ENCODE measurements around the gene TSPO2. TPM values are rescaled to one million over a fixed set of nuclear protein-coding genes. Genes with fewer than 3 reads are reported as not detected.

Gene TSPO2
- total RNA-seq (2011; cell fraction: chromatin; rRNA removed; ENCODE audit: low replicate concordance) = not detected in 2 replicates
- total RNA-seq (2011; cell fraction: nucleolus; rRNA removed) = not detected in 2 replicates
- total RNA-seq (2011; cell fraction: nucleoplasm; rRNA removed) = not detected in 2 replicates
- total RNA-seq (2014; rRNA removed) (not detected in 2 replicates), total RNA-seq (2014; rRNA removed; fragmentation: Illumina TruSeq; extraction: Trizol) (not detected in 2 replicates), total RNA-seq (2015; rRNA removed; fragmentation: Illumina TruSeq; extraction: Trizol) (not detected in 2 replicates), total RNA-seq (2021) (not detected in 2 replicates), polyA plus RNA-seq (2011; rRNA removed) (0.12 TPM in 1 of 2 replicates, not detected in the other), polyA plus RNA-seq (2014; fragmentation: Illumina TruSeq; extraction: Trizol) (not detected in 2 replicates), polyA plus RNA-seq (2014; fragmentation: Nextera tagmentation; extraction: Ambion mirVana) (not detected), polyA plus RNA-seq (2014; rRNA removed) (not detected in 2 replicates), polyA minus RNA-seq (2011; rRNA and poly(A)+ RNA removed) (not detected in 2 replicates), Bru-seq, nascent RNA (not detected), BruChase-seq, experiment 1, labeled RNA remaining after a 2-hour chase (not detected), BruChase-seq, experiment 2, labeled RNA remaining after a 6-hour chase (not detected)
- polyA plus RNA-seq (2011; cell fraction: cytosol; rRNA removed) = not detected in 2 replicates
- polyA plus RNA-seq (2011; cell fraction: nucleus; rRNA removed) = not detected in 2 replicates
- polyA plus RNA-seq (2012) = 0.19 TPM in 1 of 2 replicates, not detected in the other
- polyA minus RNA-seq (2011; cell fraction: cytosol; rRNA and poly(A)+ RNA removed) = not detected in 2 replicates
- polyA minus RNA-seq (2011; cell fraction: nucleus; rRNA and poly(A)+ RNA removed) = not detected in 2 replicates
- long read RNA-seq, experiment 1 = 0 reads
- long read RNA-seq, experiment 2 = 0 reads
- long read RNA-seq, experiment 3 = 0 reads

- H3K9ac ChIP-seq (ENCODE audit: insufficient read depth in 1 of 2, low read depth in 2 of 2, low read length in 2 of 2) = no peak within 1 kb of the TSS
- BruUV-seq (replicated peaks) = no TSS peak
- no peak within 1 kb of the TSS for H3K4me3 ChIP-seq
- in situ Hi-C loops (cut with MboI) = loop anchor here (25.0 kb wide), 1 partner anchor 1680 kb away; no protein-coding TSS in a partner anchor
- intact Hi-C loops (cut with micrococcal nuclease) = no loop called here
- ATAC-seq = no peak
- no peaks in the 10 kb centered on the region for H3K36me3 ChIP-seq (ENCODE audit: control insufficient read depth, insufficient read depth, low read length)
- WGBS (ENCODE audit: insufficient coverage, low coverage, missing lambda C conversion rate) = 44% methylated on average over 10 of the region's 10 CpGs
- DNase-seq (ENCODE audit: extremely low read depth in 1 of 4, low spot score in 3 of 4) = no peak
- H3K4me2 ChIP-seq (ENCODE audit: insufficient read depth, low read length) = no peak within 1 kb of the TSS
- H3K9me1 ChIP-seq (ENCODE audit: control insufficient read depth, insufficient read depth, low read length) = peaks cover 3% of the 10 kb centered on the region
- no peaks in the 10 kb centered on the region for H3K79me2 ChIP-seq (ENCODE audit: control insufficient read depth, insufficient read depth, low read length)
- no peak for FAIRE-seq
- no peaks in the 10 kb centered on the region for H3K9me3 ChIP-seq (replicated peaks; ENCODE audit: control insufficient read depth, insufficient read depth, low read depth, low read length)
- ChIA-PET POLR2A (interaction anchor here (0.8 to 3.7 kb wide), 4 partner anchors 8 to 408 kb away, joined by 3 to 11 read pairs (median 5); no protein-coding TSS in a partner anchor), CTCF (ENCODE audit: low intra/inter-chr PET ratio) (no interaction called here)
- no peak within 1 kb of the TSS for H3K27ac ChIP-seq (ENCODE audit: extremely low read depth, low read depth, low read length)
- H3K27me3 ChIP-seq (ENCODE audit: control insufficient read depth in 2 of 2, insufficient read depth in 2 of 2, low read length in 2 of 2) = peaks cover 0 to under 1% of the 10 kb centered on the region in 2 experiments; a peak in 1 of 5 replicates
- H4K20me1 ChIP-seq (replicated peaks; ENCODE audit: control insufficient read depth, insufficient read depth, low read length) = peaks cover 7% of the 10 kb centered on the region; the same call in 1 of the 2 replicates
- peaks cover 0 to 9% of the 10 kb centered on the region in 2 experiments; a peak in 3 of 5 replicates for H3K4me1 ChIP-seq (replicated peaks in 1 of 2; ENCODE audit: control insufficient read depth in 2 of 2, insufficient read depth in 2 of 2, low read length in 2 of 2)
- no peak within 1 kb of the TSS for H2AFZ ChIP-seq (ENCODE audit: low read depth, low read length)
- no peak for TF ChIP-seq MBD2 (IDR thresholded peaks at IDR 0.05; ENCODE audit: borderline replicate concordance, low read depth)
- TF ChIP-seq EP400 (IDR thresholded peaks at IDR 0.05) = no peak
- TF ChIP-seq BDP1 (IDR thresholded peaks at IDR 0.05; ENCODE audit: insufficient read depth, insufficient read length) = no peak
- TF ChIP-seq ZFPM2 (CRISPR knock-in tag; IDR thresholded peaks at IDR 0.05) = no peak
- no peak for TF ChIP-seq C11orf30 (IDR thresholded peaks at IDR 0.05; ENCODE audit: low read depth)
- no peak for TF ChIP-seq ZNF395 (CRISPR knock-in tag; IDR thresholded peaks at IDR 0.05)
- no peak for TF ChIP-seq ZNF778 (CRISPR knock-in tag; IDR thresholded peaks at IDR 0.05)
- no peak for TF ChIP-seq LARP7 (IDR thresholded peaks at IDR 0.05)
- no peak for TF ChIP-seq ZFP91 (CRISPR knock-in tag; IDR thresholded peaks at IDR 0.05)
- TF ChIP-seq ZBTB9 (CRISPR knock-in tag; IDR thresholded peaks at IDR 0.05) = no peak
- no peak for TF ChIP-seq NFATC3 (IDR thresholded peaks at IDR 0.05)
Observed at GRCh38 chr6:41042226-41043055, at the start of gene TSPO2. Gene TSPO2 (plus strand): TSS chr6:41042467. CDS start chr6:41042986, 519 bp downstream.

All from K562 (cell line).